SK-N-SH treated with all-trans-retinoic acid at 6 μM for 48 hours (cell line): ENCODE measurements around the gene ZNF778.

Source experiments
- BACH2 ChIP-seq: fragments of 250-450 bp; sonication (Bioruptor Pico); IDR thresholded peaks from 2 replicates; pipeline ENCODE4 v1.9.0; 2021; ENCODE audit warnings: mild to moderate bottlenecking, borderline replicate concordance
- CSDC2 ChIP-seq: fragments of 250-450 bp; sonication (Bioruptor Pico); IDR thresholded peaks from 2 replicates; pipeline ENCODE4 v1.5.0; 2020; ENCODE audit warnings: mild to moderate bottlenecking, moderate library complexity
- ESRRG ChIP-seq: fragments of 250-450 bp; sonication (Bioruptor Pico); IDR thresholded peaks from 2 replicates; pipeline ENCODE4 v1.6.1; 2021; ENCODE audit warnings: mild to moderate bottlenecking
- ISL1 ChIP-seq: fragments of 250-450 bp; sonication (Bioruptor Pico); IDR thresholded peaks from 2 replicates; pipeline ENCODE4 v2.1.2; 2022; ENCODE audit warnings: mild to moderate bottlenecking, moderate library complexity
- PPARA ChIP-seq: fragments of 250-450 bp; sonication (Bioruptor Pico); IDR thresholded peaks from 2 replicates; pipeline ENCODE4 v1.5.0; 2020; ENCODE audit warnings: mild to moderate bottlenecking, borderline replicate concordance
- RARB ChIP-seq: fragments of 250-450 bp; sonication (Bioruptor Pico); IDR thresholded peaks from 2 replicates; pipeline ENCODE4 v1.8.0; 2021; ENCODE audit warnings: mild to moderate bottlenecking, moderate library complexity
- TCF4 ChIP-seq: fragments of 250-450 bp; sonication (Bioruptor Pico); IDR thresholded peaks from 2 replicates; pipeline ENCODE4 v1.8.0; 2021; ENCODE audit warnings: mild to moderate bottlenecking, moderate library complexity, borderline replicate concordance
- TOX ChIP-seq: fragments of 250-450 bp; sonication (Bioruptor Pico); IDR thresholded peaks from 2 replicates; pipeline ENCODE4 v1.8.0; 2021; ENCODE audit warnings: mild to moderate bottlenecking, moderate library complexity, borderline replicate concordance
- ZC3H10 ChIP-seq: fragments of 250-450 bp; sonication (Bioruptor Pico); IDR thresholded peaks from 2 replicates; pipeline ENCODE4 v1.5.1; 2021; ENCODE audit warnings: mild to moderate bottlenecking, moderate library complexity
- ZFP3 ChIP-seq: fragments of 250-450 bp; sonication (Bioruptor Pico); IDR thresholded peaks from 2 replicates; pipeline ENCODE4 v1.5.0; 2020; ENCODE audit warnings: mild to moderate bottlenecking, moderate library complexity
- ZNF565 ChIP-seq: fragments of 450-650 bp; formaldehyde crosslinking; conservative IDR thresholded peaks from 2 replicates; pipeline ENCODE4 v1.5.0; 2020; ENCODE audit warnings: low read depth, mild to moderate bottlenecking, moderate library complexity
- TF ChIP-seq, protein P1 (sequence below): fragments of 250-450 bp; sonication (Bioruptor Pico); IDR thresholded peaks from 2 replicates; pipeline ENCODE4 v1.8.0; 2020; ENCODE audit warnings: mild to moderate bottlenecking, moderate library complexity, borderline replicate concordance

- TF ChIP-seq TCF4 (CRISPR knock-in tag), result no peak
- no peak for TF ChIP-seq TOX (CRISPR knock-in tag)
- TF ChIP-seq RARB (CRISPR knock-in tag), result no peak
- no peak for TF ChIP-seq ZNF565
- TF ChIP-seq ESRRG (CRISPR knock-in tag), result no peak
- TF ChIP-seq ISL1, result no peak
- no peak for TF ChIP-seq ZC3H10 (CRISPR knock-in tag)
- no peak for TF ChIP-seq ZFP3 (CRISPR knock-in tag)
- TF ChIP-seq CSDC2 (CRISPR knock-in tag), result no peak
- TF ChIP-seq PPARA, result no peak
- no peak for TF ChIP-seq BACH2
- TF ChIP-seq, protein P1, sequence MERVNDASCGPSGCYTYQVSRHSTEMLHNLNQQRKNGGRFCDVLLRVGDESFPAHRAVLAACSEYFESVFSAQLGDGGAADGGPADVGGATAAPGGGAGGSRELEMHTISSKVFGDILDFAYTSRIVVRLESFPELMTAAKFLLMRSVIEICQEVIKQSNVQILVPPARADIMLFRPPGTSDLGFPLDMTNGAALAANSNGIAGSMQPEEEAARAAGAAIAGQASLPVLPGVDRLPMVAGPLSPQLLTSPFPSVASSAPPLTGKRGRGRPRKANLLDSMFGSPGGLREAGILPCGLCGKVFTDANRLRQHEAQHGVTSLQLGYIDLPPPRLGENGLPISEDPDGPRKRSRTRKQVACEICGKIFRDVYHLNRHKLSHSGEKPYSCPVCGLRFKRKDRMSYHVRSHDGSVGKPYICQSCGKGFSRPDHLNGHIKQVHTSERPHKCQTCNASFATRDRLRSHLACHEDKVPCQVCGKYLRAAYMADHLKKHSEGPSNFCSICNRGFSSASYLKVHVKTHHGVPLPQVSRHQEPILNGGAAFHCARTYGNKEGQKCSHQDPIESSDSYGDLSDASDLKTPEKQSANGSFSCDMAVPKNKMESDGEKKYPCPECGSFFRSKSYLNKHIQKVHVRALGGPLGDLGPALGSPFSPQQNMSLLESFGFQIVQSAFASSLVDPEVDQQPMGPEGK (CRISPR knock-in tag), result no peak
These were observed 42.6 kb upstream of the ZNF778 start for GRCh38 chr16:89174877-89175276.
